Prostate gland (tissue), 2 donors: ENCODE measurements around the gene LRRC40.

Experiments used
- CTCF ChIP-seq, 4 experiments: fragments of 200-600 bp in 2 of 4; fragments of 450-650 bp in 2 of 4; sonication (generic) in 2 of 4; IDR thresholded peaks; 1 replicate in 3 of 4; 2 replicates in 1 of 4; pipeline ENCODE4 v1.5.1; 2016 to 2019; ENCODE audit warnings: antibody characterized with exemption in 4 of 4, mild to moderate bottlenecking in 2 of 4, moderate library complexity in 2 of 4
- POLR2A ChIP-seq: fragments of 450-650 bp; IDR thresholded peaks from one replicate; pipeline ENCODE4 v1.6.1; 2016; ENCODE audit warnings: antibody characterized with exemption, mild to moderate bottlenecking
- POLR2AphosphoS5 ChIP-seq: sonication (generic); formaldehyde crosslinking; IDR thresholded peaks from one replicate; pipeline ENCODE4 v1.6.1; 2017; ENCODE audit warnings: antibody characterized with exemption

GRCh38 chr1:70109241-70109640 is 96.1 kb downstream of the LRRC40 start:
- TF ChIP-seq CTCF (IDR thresholded peaks at IDR 0.05) (no peak), POLR2A (no peak), POLR2AphosphoS5 (no peak)
